HL-60/S4 treated with phorbol 12-myristate 13-acetate at 8.2 ng/mL for 4 days and 3 days (cell line): ENCODE results near the gene CSNK1E.

Experiments
- in situ Hi-C: fragments of 300-500 bp; cut with MboI; formaldehyde crosslinking; loops from 2 replicates; pipeline ENCODE4 v1.15.0; 2022; ENCODE audit warnings: low sequenced_read_pairs

The CSNK1E gene

GRCh38 chr22:38250643-38251340 is 66.4 kb downstream of the CSNK1E start:
- in situ Hi-C loops, result no loop called here

GRCh38 chr22:38249803-38250642 is 67.2 kb downstream of the CSNK1E start:
- in situ Hi-C loops, result no loop called here

GRCh38 chr22:38249301-38249700 is 67.9 kb downstream of the CSNK1E start:
- in situ Hi-C loops, result no loop called here

GRCh38 chr22:38248280-38248679 is 69.0 kb downstream of the CSNK1E start:
- in situ Hi-C loops, result no loop called here

GRCh38 chr22:38247713-38248112 is 69.5 kb downstream of the CSNK1E start:
- in situ Hi-C loops, result no loop called here

GRCh38 chr22:38246692-38247091 is 70.5 kb downstream of the CSNK1E start:
- in situ Hi-C loops, result no loop called here

GRCh38 chr22:38246046-38246658 is 71.1 kb downstream of the CSNK1E start:
- in situ Hi-C loops, result no loop called here

- in situ Hi-C loops, result no loop called here
These were observed 73.1 kb downstream of the CSNK1E start for GRCh38 chr22:38244106-38244505.

- in situ Hi-C loops, result no loop called here
These were observed 74.0 kb downstream of the CSNK1E start for GRCh38 chr22:38243007-38243765.

- in situ Hi-C loops, result no loop called here
These were observed 76.4 kb downstream of the CSNK1E start for GRCh38 chr22:38240734-38241252.
